Hepatocyte (in vitro differentiated cells): ENCODE data around the gene CAPG. TPM values are rescaled to one million over a fixed set of nuclear protein-coding genes. Genes with fewer than 3 reads are reported as not detected.
A peak's percentile ranks its signal among the peaks of the same experiment; 100 is the strongest.
"Not testable (repeated sequence)": the region's sequence is repeated elsewhere in the genome, so short reads cannot be mapped to it uniquely, and the experiment has no call there.

ENCODE experiments used
- DNase-seq: peaks from one replicate; pipeline ENCODE4 v3.0.0-alpha.2; 2016; ENCODE audit warnings: low spot score
- H2AFZ ChIP-seq: fragments of 200-600 bp; sonication (generic); 2 replicates; pipeline ENCODE4 v1.6.0; 2016; ENCODE audit warnings: antibody characterized with exemption, mild to moderate bottlenecking
- H3K27ac ChIP-seq: fragments of 200-600 bp; sonication (generic); 2 replicates; pipeline ENCODE4 v1.5.1; 2016; ENCODE audit warnings: mild to moderate bottlenecking
- H3K27me3 ChIP-seq: fragments of 200-600 bp; sonication (generic); 2 replicates; pipeline ENCODE4 v1.6.1; 2016
- H3K36me3 ChIP-seq: fragments of 200-600 bp; sonication (generic); replicated peaks from 2 replicates; pipeline ENCODE4 v1.5.1; 2016; ENCODE audit warnings: low read depth; ENCODE audit not compliant: insufficient read depth
- H3K4me1 ChIP-seq: fragments of 200-600 bp; sonication (generic); 2 replicates; pipeline ENCODE4 v1.5.1; 2016; ENCODE audit warnings: mild to moderate bottlenecking, moderate library complexity; ENCODE audit not compliant: insufficient read depth
- H3K4me2 ChIP-seq: fragments of 200-600 bp; sonication (generic); 2 replicates; pipeline ENCODE4 v1.6.0; 2016
- H3K4me3 ChIP-seq: fragments of 200-600 bp; sonication (generic); 2 replicates; pipeline ENCODE4 v1.5.1; 2016; ENCODE audit warnings: mild to moderate bottlenecking
- H3K79me2 ChIP-seq: fragments of 200-600 bp; sonication (generic); 2 replicates; pipeline ENCODE4 v1.6.0; 2017; ENCODE audit warnings: mild to moderate bottlenecking
- H3K9me2 ChIP-seq: fragments of 200-600 bp; sonication (generic); replicated peaks from 2 replicates; pipeline ENCODE4 v1.6.0; 2017; ENCODE audit warnings: mild to moderate bottlenecking; ENCODE audit not compliant: insufficient read depth
- H3K9me3 ChIP-seq: fragments of 200-600 bp; sonication (generic); 2 replicates; pipeline ENCODE4 v1.5.1; 2016; ENCODE audit warnings: low read depth, mild to moderate bottlenecking
- H4K20me1 ChIP-seq: fragments of 200-600 bp; sonication (generic); 2 replicates; pipeline ENCODE4 v1.6.0; 2016; ENCODE audit warnings: mild to moderate bottlenecking; ENCODE audit not compliant: insufficient read depth, poor library complexity, severe bottlenecking
- CTCF ChIP-seq: fragments of 200-600 bp; sonication (generic); IDR thresholded peaks from 2 replicates; pipeline ENCODE4 v1.5.1; 2016; ENCODE audit warnings: antibody characterized with exemption, mild to moderate bottlenecking; ENCODE audit not compliant: poor library complexity
- EZH2 ChIP-seq: fragments of 200-600 bp; sonication (generic); IDR thresholded peaks from 2 replicates; pipeline ENCODE4 v1.6.1; 2016; ENCODE audit warnings: antibody characterized with exemption, mild to moderate bottlenecking, borderline replicate concordance
- EZH2phosphoT487 ChIP-seq: fragments of 200-600 bp; sonication (generic); IDR thresholded peaks from one replicate; pipeline ENCODE4 v1.6.1; 2018; ENCODE audit warnings: antibody characterized with exemption, mild to moderate bottlenecking, low read depth, moderate library complexity; ENCODE audit not compliant: unreplicated experiment, severe bottlenecking
- WGBS: methylation state at CpG from one replicate; pipeline ENCODE4 v1.1.6; 2016; ENCODE audit warnings: low lambda C conversion rate; ENCODE audit errors: missing lambda C conversion rate; 5-methylcytosine and 5-hydroxymethylcytosine counted together
- polyA plus RNA-seq: library from polyadenylated mRNA; unstranded; fragments of >200 nt; fragmentation: Nextera tagmentation; extraction: Ambion mirVana; gene quantifications from 2 replicates; pipeline ENCODE4 v1.2.1, GENCODE V29; 2016
- total RNA-seq: library from RNA; depleted of rRNA; stranded (reverse); fragments of >200 nt; gene quantifications from 2 replicates; pipeline ENCODE4 v1.2.3, GENCODE V29; 2014

Gene CAPG
- total and polyA plus RNA-seq, 2 experiments from 2014 or later = 108 to 172 TPM

DNA sequence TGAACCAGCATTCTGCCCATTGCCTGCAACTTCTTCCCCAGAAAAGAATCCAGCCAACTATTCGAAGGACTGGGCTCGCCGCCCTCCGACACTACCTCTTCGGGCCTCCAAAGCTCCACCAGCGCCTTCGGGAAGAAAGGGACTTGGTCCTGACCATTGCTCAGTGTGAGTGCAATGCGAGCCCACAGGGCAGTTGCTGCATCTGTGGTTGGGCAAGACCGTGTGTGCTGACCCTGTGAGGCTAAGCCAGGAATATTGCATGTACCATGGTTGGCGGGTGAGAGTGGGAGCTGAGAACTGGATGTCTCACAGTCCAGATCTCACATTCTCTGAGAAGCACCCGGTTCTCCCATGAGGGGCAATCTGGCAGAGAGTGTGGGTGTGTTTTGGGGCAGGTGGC, 39.1 kb downstream of the CAPG start:
- no peak overlapping the region for H2AFZ ChIP-seq
- H3K27ac ChIP-seq = no peak overlapping the region
- no peak overlapping the region for H3K4me3 ChIP-seq
- H3K27me3 ChIP-seq = no peaks in the 10 kb centered on the region
- H3K9me3 ChIP-seq = no peaks in the 10 kb centered on the region
- no peaks in the 10 kb centered on the region for H4K20me1 ChIP-seq
- 97% methylated on average over 11 of the region's 11 CpGs for WGBS
- H3K9me2 ChIP-seq = no peaks in the 10 kb centered on the region
- no peaks in the 10 kb centered on the region for H3K36me3 ChIP-seq
- H3K79me2 ChIP-seq = no peaks in the 10 kb centered on the region
- no peak for DNase-seq
- TF ChIP-seq EZH2phosphoT487 (no peak), CTCF (no peak)
- H3K4me2 ChIP-seq = no peak overlapping the region
- no peaks in the 10 kb centered on the region for H3K4me1 ChIP-seq

DNA sequence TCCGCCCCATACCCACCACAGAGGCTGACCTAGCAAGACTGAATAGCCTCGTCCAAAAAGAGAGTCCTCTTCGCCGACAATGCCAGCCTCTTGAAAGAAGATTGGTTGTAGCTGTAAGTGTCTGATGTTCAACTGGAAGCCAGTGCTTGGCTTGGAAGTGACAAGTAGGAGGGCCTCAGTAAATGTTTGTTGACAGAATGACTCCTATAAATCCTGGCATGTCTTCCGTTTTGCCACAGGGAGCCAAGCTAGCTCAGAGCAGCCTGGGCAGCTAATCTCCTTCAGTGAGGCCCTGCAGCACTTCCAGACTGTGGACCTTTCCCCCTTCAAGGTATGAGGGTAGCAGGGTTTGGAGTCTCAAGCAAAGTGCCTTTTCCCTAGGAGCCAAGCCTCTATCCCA, 40.7 kb downstream of the CAPG start:
- DNase-seq = peak; percentile 26
- 81% methylated on average over 5 of the region's 5 CpGs for WGBS
- TF ChIP-seq EZH2phosphoT487 (no peak), EZH2 (no peak), CTCF (no peak)
- no peaks in the 10 kb centered on the region for H3K4me1 ChIP-seq
- no peak overlapping the region for H3K4me2 ChIP-seq
- no peaks in the 10 kb centered on the region for H3K9me3 ChIP-seq
- H4K20me1 ChIP-seq = no peaks in the 10 kb centered on the region
- H3K27me3 ChIP-seq = no peaks in the 10 kb centered on the region
- no peaks in the 10 kb centered on the region for H3K36me3 ChIP-seq
- H3K9me2 ChIP-seq = no peaks in the 10 kb centered on the region
- H3K27ac ChIP-seq = no peak overlapping the region
- no peak overlapping the region for H2AFZ ChIP-seq
- no peaks in the 10 kb centered on the region for H3K79me2 ChIP-seq
- no peak overlapping the region for H3K4me3 ChIP-seq

DNA sequence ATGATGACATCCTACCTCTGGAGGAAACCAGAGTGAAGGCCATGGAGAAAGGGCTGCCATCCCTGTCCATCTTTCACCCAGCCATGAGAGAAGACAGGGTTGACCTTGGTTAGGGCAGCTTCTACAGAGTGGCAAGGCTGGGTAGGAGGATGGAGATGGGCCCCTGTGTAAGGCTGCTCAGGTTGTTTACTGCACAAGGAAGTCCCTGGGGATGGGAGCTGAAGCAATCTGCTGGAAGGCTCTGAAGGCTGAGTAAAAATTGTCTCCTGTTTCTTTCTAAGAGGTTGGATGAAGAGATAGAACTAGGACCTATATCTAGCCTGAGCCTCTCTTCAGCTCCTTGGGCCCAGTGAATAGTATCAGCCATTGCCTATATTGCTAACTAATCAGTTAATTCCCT, 41.2 kb downstream of the CAPG start:
- Histone ChIP-seq H3K9me2 (no peaks in the 10 kb centered on the region), H2AFZ (no peak overlapping the region), H3K9me3 (no peaks in the 10 kb centered on the region), H3K27ac (no peak overlapping the region), H3K4me3 (no peak overlapping the region), H3K4me2 (no peak overlapping the region), H3K27me3 (no peaks in the 10 kb centered on the region), H3K79me2 (no peaks in the 10 kb centered on the region), H3K36me3 (no peaks in the 10 kb centered on the region), H4K20me1 (no peaks in the 10 kb centered on the region), H3K4me1 (no peaks in the 10 kb centered on the region)
- no peak for DNase-seq
- no peak for TF ChIP-seq EZH2

DNA sequence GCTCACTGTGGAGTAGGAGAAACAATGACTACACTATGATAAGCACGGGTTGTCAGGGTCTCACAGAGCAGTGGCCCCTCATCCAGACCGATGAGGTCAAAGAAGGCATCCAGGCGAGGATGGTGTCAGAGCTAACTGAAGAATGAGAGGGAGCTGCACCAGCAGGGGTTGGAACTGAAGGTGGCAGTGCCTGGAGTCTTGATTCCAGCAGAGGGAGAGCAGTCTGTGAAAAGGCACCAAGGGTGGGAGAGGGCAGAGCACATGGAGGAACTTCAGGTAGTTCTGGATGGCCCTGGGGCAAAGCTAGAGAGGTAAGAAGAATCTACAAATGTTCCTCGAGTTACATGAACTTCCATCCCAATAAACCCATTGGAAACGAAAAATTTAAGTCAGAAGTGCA, 43.0 kb downstream of the CAPG start:
- Histone ChIP-seq H3K79me2 (no peaks in the 10 kb centered on the region), H3K4me1 (no peaks in the 10 kb centered on the region), H2AFZ (no peak overlapping the region), H3K4me2 (no peak overlapping the region), H3K4me3 (no peak overlapping the region), H3K9me2 (no peaks in the 10 kb centered on the region), H3K27me3 (no peaks in the 10 kb centered on the region), H3K36me3 (no peaks in the 10 kb centered on the region), H3K27ac (no peak overlapping the region), H4K20me1 (no peaks in the 10 kb centered on the region), H3K9me3 (no peaks in the 10 kb centered on the region)
- TF ChIP-seq EZH2 (no peak), EZH2phosphoT487 (no peak), CTCF (no peak)
- WGBS = 83% methylated on average over 5 of the region's 5 CpGs
- DNase-seq = no peak

- H3K4me3 ChIP-seq, DNase-seq, H3K9me2 ChIP-seq, H2AFZ ChIP-seq, H3K36me3 ChIP-seq, H3K4me1 ChIP-seq, H3K27ac ChIP-seq, H3K4me2 ChIP-seq, H3K9me3 ChIP-seq, H3K27me3 ChIP-seq, H4K20me1 ChIP-seq, H3K79me2 ChIP-seq: not testable (repeated sequence)
- 98% methylated on average over 5 of the region's 5 CpGs for WGBS
Measured at GRCh38 chr2:85362653-85363387, 47.3 kb downstream of the CAPG start.
